ENCODE measurements around the gene OPALIN.

DNA sequence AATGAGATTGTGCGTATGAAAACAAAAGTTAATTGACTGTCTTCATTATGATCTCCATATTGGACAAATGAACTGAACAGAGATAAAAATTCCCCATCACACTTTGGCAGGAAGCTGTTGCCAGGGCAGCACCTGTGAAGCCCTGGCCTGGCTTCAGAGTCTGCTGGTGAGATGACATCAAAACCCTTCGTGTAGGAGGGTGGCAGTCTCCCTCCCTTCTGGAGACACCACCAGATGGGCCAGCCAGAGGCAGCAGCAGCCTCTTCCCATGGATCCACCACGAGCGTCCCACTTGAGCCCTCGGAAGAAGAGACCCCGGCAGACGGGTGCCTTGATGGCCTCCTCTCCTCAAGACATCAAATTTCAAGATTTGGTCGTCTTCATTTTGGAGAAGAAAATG is 54.6 kb downstream of the OPALIN start, which contains the start of gene DNTT:
- TF ChIP-seq MEIS2 (IDR thresholded peaks at IDR 0.05; ENCODE audit: partially characterized antibody) = no peak
- TF ChIP-seq, protein P1, sequence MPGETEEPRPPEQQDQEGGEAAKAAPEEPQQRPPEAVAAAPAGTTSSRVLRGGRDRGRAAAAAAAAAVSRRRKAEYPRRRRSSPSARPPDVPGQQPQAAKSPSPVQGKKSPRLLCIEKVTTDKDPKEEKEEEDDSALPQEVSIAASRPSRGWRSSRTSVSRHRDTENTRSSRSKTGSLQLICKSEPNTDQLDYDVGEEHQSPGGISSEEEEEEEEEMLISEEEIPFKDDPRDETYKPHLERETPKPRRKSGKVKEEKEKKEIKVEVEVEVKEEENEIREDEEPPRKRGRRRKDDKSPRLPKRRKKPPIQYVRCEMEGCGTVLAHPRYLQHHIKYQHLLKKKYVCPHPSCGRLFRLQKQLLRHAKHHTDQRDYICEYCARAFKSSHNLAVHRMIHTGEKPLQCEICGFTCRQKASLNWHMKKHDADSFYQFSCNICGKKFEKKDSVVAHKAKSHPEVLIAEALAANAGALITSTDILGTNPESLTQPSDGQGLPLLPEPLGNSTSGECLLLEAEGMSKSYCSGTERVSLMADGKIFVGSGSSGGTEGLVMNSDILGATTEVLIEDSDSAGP (CRISPR knock-in tag; IDR thresholded peaks at IDR 0.05) = no peak
- TF ChIP-seq MAFF (IDR thresholded peaks at IDR 0.05; ENCODE audit: low read length) = no peak
- TF ChIP-seq NCOA2 (IDR thresholded peaks at IDR 0.05; ENCODE audit: partially characterized antibody in 2 of 2) = no peak
- no peak for TF ChIP-seq CC2D1A (IDR thresholded peaks at IDR 0.05)
- TF ChIP-seq POLR2AphosphoS5 (IDR thresholded peaks at IDR 0.05; ENCODE audit: control insufficient read depth, insufficient read depth, low read depth, low read length) = no peak
- TF ChIP-seq, protein P2, sequence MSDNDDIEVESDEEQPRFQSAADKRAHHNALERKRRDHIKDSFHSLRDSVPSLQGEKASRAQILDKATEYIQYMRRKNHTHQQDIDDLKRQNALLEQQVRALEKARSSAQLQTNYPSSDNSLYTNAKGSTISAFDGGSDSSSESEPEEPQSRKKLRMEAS (CRISPR knock-in tag; IDR thresholded peaks at IDR 0.05) = no peak
- TF ChIP-seq, protein P3, sequence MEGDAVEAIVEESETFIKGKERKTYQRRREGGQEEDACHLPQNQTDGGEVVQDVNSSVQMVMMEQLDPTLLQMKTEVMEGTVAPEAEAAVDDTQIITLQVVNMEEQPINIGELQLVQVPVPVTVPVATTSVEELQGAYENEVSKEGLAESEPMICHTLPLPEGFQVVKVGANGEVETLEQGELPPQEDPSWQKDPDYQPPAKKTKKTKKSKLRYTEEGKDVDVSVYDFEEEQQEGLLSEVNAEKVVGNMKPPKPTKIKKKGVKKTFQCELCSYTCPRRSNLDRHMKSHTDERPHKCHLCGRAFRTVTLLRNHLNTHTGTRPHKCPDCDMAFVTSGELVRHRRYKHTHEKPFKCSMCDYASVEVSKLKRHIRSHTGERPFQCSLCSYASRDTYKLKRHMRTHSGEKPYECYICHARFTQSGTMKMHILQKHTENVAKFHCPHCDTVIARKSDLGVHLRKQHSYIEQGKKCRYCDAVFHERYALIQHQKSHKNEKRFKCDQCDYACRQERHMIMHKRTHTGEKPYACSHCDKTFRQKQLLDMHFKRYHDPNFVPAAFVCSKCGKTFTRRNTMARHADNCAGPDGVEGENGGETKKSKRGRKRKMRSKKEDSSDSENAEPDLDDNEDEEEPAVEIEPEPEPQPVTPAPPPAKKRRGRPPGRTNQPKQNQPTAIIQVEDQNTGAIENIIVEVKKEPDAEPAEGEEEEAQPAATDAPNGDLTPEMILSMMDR (IDR thresholded peaks at IDR 0.05 in 2 of 3, conservative IDR thresholded peaks at IDR 0.05 in 1 of 3; ENCODE audit: insufficient read depth in 2 of 3, low read depth in 1 of 3, low read length in 3 of 3) = no peak
- TF ChIP-seq EZH2 (IDR thresholded peaks at IDR 0.05; ENCODE audit: borderline replicate concordance, low read depth, low read length) = no peak

All from K562 (cell line).